ENCODE results near the gene PPP1R16B. TPM values are rescaled to one million over a fixed set of nuclear protein-coding genes. Genes with fewer than 3 reads are reported as not detected.

The PPP1R16B gene
- total RNA-seq, 4 donors from 2014 or later: 0.99 to 6.7 (median 3.6) TPM

GRCh38 chr20:38889050-38889449 is 83.6 kb downstream of the PPP1R16B start:
- intact Hi-C loops (cut with DNase I): no loop called here

GRCh38 chr20:38889792-38890496 is 84.4 kb downstream of the PPP1R16B start:
- WGBS, 2 donors: 63 to 76% methylated on average over 3 to 6 of the region's 13 CpGs
- H3K4me3 ChIP-seq: no peak overlapping the region
- intact Hi-C loops (cut with DNase I): no loop called here

More at GRCh38 chr20:38889050-38889449, 83.6 kb downstream of the PPP1R16B start:
- no peak overlapping the region for H3K4me3 ChIP-seq
- H3K9me3 ChIP-seq: no peaks in the 10 kb centered on the region
- no peak for DNase-seq
- no peak overlapping the region for H3K27ac ChIP-seq
- H3K36me3 ChIP-seq: no peaks in the 10 kb centered on the region
- no peak for TF ChIP-seq POLR2A (IDR thresholded peaks at IDR 0.05)
- TF ChIP-seq CTCF (IDR thresholded peaks at IDR 0.05): no peak
- peaks cover 2 to 14% (median 6%) of the 10 kb centered on the region in 3 donors for H3K4me1 ChIP-seq
- WGBS, 2 donors: 71 to 77% methylated on average over 2 of the region's 2 CpGs
- peaks cover 0 to 25% (median 0%) of the 10 kb centered on the region in 4 donors for H3K27me3 ChIP-seq

DNA sequence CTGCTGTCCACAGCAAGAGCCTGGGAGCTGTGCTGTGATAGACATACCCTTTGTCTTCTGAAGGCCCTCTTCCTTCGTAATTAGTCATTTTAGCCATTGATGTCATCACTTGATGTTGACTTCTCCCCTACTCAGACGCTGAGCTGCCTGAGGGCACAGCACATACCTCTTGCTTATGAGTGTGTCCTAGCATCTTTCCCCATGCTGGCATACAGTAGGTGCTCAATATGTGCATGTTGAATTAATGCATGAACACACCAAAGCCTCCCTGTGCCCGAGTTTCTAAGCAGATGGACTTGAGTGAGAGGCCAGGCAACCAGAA is 85.0 kb downstream of the PPP1R16B start:
- intact Hi-C loops (cut with DNase I): no loop called here
- no peaks in the 10 kb centered on the region for H3K9me3 ChIP-seq
- peaks cover 0 to 30% (median 0%) of the 10 kb centered on the region in 4 donors for H3K27me3 ChIP-seq
- WGBS, 2 donors: 42 to 72% methylated on average over 3 of the region's 3 CpGs
- H3K4me1 ChIP-seq: peaks cover 5 to 19% (median 7%) of the 10 kb centered on the region in 3 donors
- H3K27ac ChIP-seq: no peak overlapping the region
- H3K36me3 ChIP-seq: no peaks in the 10 kb centered on the region
- TF ChIP-seq CTCF (IDR thresholded peaks at IDR 0.05) (no peak), POLR2A (IDR thresholded peaks at IDR 0.05) (no peak)
- no peak for DNase-seq
- H3K4me3 ChIP-seq: no peak overlapping the region

More at GRCh38 chr20:38889792-38890496, 84.4 kb downstream of the PPP1R16B start:
- Histone ChIP-seq H3K9me3 (no peaks in the 10 kb centered on the region), H3K27me3 (peaks cover 0 to 30% (median 0%) of the 10 kb centered on the region in 4 donors), H3K36me3 (no peaks in the 10 kb centered on the region), H3K4me1 (peaks cover 5 to 19% (median 7%) of the 10 kb centered on the region in 3 donors), H3K27ac (no peak overlapping the region)
- no peak for DNase-seq
- TF ChIP-seq POLR2A (IDR thresholded peaks at IDR 0.05) (no peak), CTCF (IDR thresholded peaks at IDR 0.05) (no peak)

- TF ChIP-seq CTCF (IDR thresholded peaks at IDR 0.05) (no peak), POLR2A (IDR thresholded peaks at IDR 0.05) (no peak)
- Histone ChIP-seq H3K4me3 (no peak overlapping the region), H3K4me1 (peaks cover 5 to 19% (median 7%) of the 10 kb centered on the region in 3 donors), H3K27me3 (peaks cover 0 to 30% (median 0%) of the 10 kb centered on the region in 4 donors), H3K9me3 (no peaks in the 10 kb centered on the region), H3K27ac (no peak overlapping the region), H3K36me3 (no peaks in the 10 kb centered on the region)
- intact Hi-C loops (cut with DNase I): no loop called here
- no peak for DNase-seq
- 72 to 87% methylated on average over 11 of the region's 11 CpGs for WGBS, 2 donors
Measured at GRCh38 chr20:38892091-38892981, 86.8 kb downstream of the PPP1R16B start.
